ENCODE measurements around the gene BAIAP3. TPM values are rescaled to one million over a fixed set of nuclear protein-coding genes. Genes with fewer than 3 reads are reported as not detected.

Gene BAIAP3
- total RNA-seq, 4 donors from 2014 or later: 1.3 to 4.2 (median 2.3) TPM

DNA sequence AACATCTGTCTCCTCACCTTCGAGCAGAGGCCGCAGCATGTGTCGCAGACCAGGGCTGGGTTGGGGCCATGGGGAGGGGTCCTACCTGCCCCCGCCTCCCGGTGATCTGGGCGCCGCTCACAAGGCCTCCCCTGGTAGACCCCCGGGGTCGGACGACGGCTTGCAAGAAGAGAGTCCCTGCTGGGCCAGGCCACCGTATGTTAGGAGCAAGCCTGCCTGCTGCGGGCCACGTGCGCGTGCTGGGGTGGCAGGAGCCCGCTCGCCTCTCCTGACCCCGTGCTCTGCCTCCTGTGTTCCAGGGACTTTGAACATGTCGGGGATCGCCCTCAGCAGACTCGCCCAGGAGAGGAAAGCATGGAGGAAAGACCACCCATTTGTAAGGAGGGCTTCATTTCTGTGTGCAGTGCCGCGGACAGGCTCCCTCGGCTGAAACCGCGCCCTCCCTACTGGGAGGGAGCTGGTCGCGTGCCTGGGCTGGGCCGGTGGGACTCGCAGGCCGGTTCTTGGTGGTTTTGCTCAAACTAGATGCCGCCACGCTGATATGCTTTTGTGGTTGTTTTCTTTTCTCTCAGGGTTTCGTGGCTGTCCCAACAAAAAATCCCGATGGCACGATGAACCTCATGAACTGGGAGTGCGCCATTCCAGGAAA, 19.6 kb upstream of the BAIAP3 start:
- no peak overlapping the region for H3K4me3 ChIP-seq
- H3K27ac ChIP-seq (replicated peaks in 1 of 4): no peak overlapping the region
- intact Hi-C loops (cut with DNase I): no loop called here
- H3K27me3 ChIP-seq: no peaks in the 10 kb centered on the region
- no peak for TF ChIP-seq EP300 (IDR thresholded peaks at IDR 0.05)
- TF ChIP-seq, protein P1, sequence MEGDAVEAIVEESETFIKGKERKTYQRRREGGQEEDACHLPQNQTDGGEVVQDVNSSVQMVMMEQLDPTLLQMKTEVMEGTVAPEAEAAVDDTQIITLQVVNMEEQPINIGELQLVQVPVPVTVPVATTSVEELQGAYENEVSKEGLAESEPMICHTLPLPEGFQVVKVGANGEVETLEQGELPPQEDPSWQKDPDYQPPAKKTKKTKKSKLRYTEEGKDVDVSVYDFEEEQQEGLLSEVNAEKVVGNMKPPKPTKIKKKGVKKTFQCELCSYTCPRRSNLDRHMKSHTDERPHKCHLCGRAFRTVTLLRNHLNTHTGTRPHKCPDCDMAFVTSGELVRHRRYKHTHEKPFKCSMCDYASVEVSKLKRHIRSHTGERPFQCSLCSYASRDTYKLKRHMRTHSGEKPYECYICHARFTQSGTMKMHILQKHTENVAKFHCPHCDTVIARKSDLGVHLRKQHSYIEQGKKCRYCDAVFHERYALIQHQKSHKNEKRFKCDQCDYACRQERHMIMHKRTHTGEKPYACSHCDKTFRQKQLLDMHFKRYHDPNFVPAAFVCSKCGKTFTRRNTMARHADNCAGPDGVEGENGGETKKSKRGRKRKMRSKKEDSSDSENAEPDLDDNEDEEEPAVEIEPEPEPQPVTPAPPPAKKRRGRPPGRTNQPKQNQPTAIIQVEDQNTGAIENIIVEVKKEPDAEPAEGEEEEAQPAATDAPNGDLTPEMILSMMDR (IDR thresholded peaks at IDR 0.05): no peak
- TF ChIP-seq POLR2AphosphoS5 (IDR thresholded peaks at IDR 0.05): no peak
- no peak for TF ChIP-seq POLR2A (IDR thresholded peaks at IDR 0.05; ENCODE audit: low read depth)
- no peak for DNase-seq (ENCODE audit: extremely low spot score)
- peaks cover 37 to 56% (median 44%) of the 10 kb centered on the region in 4 donors for H3K4me1 ChIP-seq
- no peaks in the 10 kb centered on the region for H3K9me3 ChIP-seq
- 89% methylated on average over 27 of the region's 38 CpGs for WGBS
- H3K36me3 ChIP-seq: peaks cover 50 to 62% (median 55%) of the 10 kb centered on the region in 4 donors

DNA sequence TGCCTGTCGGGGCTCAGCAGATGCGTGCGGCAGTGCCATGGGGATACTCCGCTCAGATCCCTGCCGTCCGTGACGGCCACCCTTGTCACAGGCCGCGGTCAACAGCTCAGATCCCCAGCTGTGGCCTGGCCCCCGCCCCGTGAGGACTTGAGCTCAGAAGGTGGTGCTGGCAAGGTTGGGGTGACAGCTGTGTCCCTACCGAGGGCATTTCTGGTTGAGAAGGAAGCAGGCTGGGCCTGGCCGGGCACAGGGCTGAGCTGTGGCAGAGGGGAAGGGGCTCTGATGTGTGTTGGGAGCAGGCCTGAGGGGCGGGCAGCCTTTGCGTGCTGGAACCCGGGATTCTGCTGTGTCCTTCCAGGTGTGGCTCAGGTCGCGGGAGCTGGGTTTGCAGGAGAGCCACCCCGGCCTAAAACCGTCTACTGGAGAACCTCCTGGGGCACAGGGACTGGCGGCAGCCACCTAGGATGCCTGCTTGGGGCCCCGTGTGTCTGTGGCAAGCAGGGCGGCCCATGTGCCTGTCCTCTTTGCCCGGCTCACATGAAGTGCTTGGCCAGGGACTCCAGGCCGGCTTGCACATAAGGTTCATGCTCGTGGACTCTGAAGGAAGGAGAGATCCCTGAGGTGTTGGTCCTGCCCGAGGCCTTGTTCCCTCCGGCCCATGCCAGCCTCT, 18.9 kb upstream of the BAIAP3 start:
- Histone ChIP-seq H3K27me3 (no peaks in the 10 kb centered on the region), H3K36me3 (peaks cover 56 to 69% (median 61%) of the 10 kb centered on the region in 4 donors), H3K27ac (replicated peaks in 1 of 4) (no peak overlapping the region), H3K9me3 (no peaks in the 10 kb centered on the region), H3K4me3 (no peak overlapping the region), H3K4me1 (peaks cover 37 to 56% (median 44%) of the 10 kb centered on the region in 4 donors)
- intact Hi-C loops (cut with DNase I): no loop called here
- WGBS: 88% methylated on average over 13 of the region's 28 CpGs
- TF ChIP-seq, protein P1 (IDR thresholded peaks at IDR 0.05): no peak
- TF ChIP-seq POLR2A (IDR thresholded peaks at IDR 0.05; ENCODE audit: low read depth) (no peak), EP300 (IDR thresholded peaks at IDR 0.05) (no peak), POLR2AphosphoS5 (IDR thresholded peaks at IDR 0.05) (no peak)
- DNase-seq (ENCODE audit: extremely low spot score): no peak

DNA sequence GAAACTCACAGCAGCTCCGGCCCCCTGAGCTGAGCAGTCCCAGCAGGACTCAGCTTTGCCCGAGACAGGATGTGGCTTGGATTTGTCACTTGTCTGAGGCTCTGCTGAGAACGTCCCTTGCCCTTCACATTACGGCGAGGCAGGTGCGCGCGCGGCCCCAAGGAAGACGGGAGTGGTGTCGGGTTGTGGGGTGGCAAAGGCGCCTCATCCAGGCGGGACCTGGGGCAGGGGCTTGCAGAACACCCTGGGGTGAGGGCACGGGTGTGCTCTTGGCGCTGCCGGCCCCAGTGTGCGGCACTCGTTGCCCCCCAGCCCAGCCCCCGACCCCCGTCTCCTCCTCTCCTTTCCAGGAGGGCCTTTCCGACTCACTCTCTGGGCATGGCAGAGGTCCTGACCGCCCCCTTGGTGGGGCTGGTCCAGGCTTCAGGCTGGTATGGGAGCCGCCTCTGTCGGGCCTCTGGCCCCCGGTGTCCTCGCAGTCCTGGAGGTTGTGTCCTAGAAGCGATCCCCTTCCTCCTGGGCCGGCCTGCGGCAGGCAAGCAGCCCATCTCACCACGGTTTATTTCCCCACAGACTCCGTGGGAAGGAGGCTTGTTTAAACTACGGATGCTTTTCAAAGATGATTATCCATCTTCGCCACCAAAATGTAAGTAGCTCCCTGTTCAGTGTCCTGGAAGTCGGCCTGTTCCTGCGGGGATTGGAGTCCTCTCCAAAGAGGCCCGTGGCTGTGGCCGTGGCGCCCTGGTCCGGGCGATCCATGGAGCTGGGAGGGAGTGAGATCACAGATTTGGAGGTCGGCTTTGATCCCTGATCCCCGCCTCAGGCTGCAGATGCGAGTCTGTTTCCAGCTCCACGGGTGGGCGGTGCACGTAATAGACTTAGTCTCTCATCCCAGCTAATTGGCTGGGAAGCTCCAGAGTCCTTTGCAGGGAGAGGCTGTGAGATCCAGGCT, 18.1 kb upstream of the BAIAP3 start:
- 87% methylated on average over 31 of the region's 46 CpGs for WGBS
- H3K36me3 ChIP-seq: peaks cover 65 to 78% (median 70%) of the 10 kb centered on the region in 4 donors

DNA sequence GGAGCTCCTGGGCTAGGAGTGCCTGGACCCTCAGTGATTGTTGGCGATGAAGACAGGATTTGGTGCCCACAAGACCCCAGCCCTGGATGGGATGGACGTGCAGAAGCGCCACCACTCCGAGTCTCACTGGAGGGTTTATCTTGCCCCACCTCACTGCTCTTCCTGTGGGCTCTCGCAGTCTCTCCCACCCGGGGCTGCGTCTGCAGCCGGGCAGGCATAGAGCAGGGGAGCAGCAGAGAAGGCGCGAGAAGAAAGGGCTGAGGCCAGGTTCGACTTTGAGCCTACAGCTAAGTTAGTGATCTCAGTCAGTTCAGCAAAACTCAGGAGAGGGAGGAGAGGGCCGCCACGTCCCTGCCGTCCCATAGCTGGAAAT, 17.4 kb upstream of the BAIAP3 start:
- intact Hi-C loops (cut with DNase I): no loop called here
- H3K4me3 ChIP-seq: no peak overlapping the region
- no peak for TF ChIP-seq POLR2A (IDR thresholded peaks at IDR 0.05; ENCODE audit: low read depth)
- DNase-seq (ENCODE audit: extremely low spot score): no peak
- no peaks in the 10 kb centered on the region for H3K27me3 ChIP-seq
- peaks cover 30 to 47% (median 36%) of the 10 kb centered on the region in 4 donors for H3K4me1 ChIP-seq
- 92% methylated on average over 9 of the region's 14 CpGs for WGBS
- peaks cover 71 to 84% (median 76%) of the 10 kb centered on the region in 4 donors for H3K36me3 ChIP-seq
- no peaks in the 10 kb centered on the region for H3K9me3 ChIP-seq
- H3K27ac ChIP-seq (replicated peaks in 1 of 4): no peak overlapping the region

More for the DNA sequence above, 18.1 kb upstream of the BAIAP3 start:
- no peaks in the 10 kb centered on the region for H3K9me3 ChIP-seq
- H3K27ac ChIP-seq (replicated peaks in 1 of 4): no peak overlapping the region
- intact Hi-C loops (cut with DNase I): no loop called here
- H3K27me3 ChIP-seq: no peaks in the 10 kb centered on the region
- H3K4me1 ChIP-seq: peaks cover 36 to 53% (median 43%) of the 10 kb centered on the region in 4 donors
- TF ChIP-seq, protein P1 (IDR thresholded peaks at IDR 0.05): no peak
- TF ChIP-seq POLR2AphosphoS5 (IDR thresholded peaks at IDR 0.05) (no peak), EP300 (IDR thresholded peaks at IDR 0.05) (no peak)
- no peak for DNase-seq (ENCODE audit: extremely low spot score)
- H3K4me3 ChIP-seq: no peak overlapping the region

Measured in esophagus muscularis mucosa (tissue), 4 donors.